Prostate gland (tissue), 2 donors: Measurements from ENCODE around the gene KLK15. TPM values are rescaled to one million over a fixed set of nuclear protein-coding genes. Genes with fewer than 3 reads are reported as not detected.

Source experiments
- DNase-seq: peaks from one replicate; pipeline ENCODE4 v3.0.0-alpha.2; 2019; ENCODE audit warnings: low spot score
- H3K27ac ChIP-seq, 2 donors: fragments of 200-600 bp; sonication (generic); 2 replicates each; pipeline ENCODE4 v1.5.1; 2017 to 2019
- H3K27me3 ChIP-seq: fragments of 200-600 bp; sonication (generic); replicated peaks from 2 replicates; pipeline ENCODE4 v1.5.1; 2019; ENCODE audit not compliant: insufficient read depth
- H3K36me3 ChIP-seq, 2 donors: fragments of 200-600 bp; sonication (generic); 1 replicate in 1 of 2; 2 replicates in 1 of 2; pipeline versions ENCODE4 v1.5.1 to v1.8.1; 2017 to 2019
- H3K4me1 ChIP-seq: fragments of 200-600 bp; sonication (generic); replicated peaks from 2 replicates; pipeline ENCODE4 v1.5.1; 2019
- H3K4me3 ChIP-seq, 2 donors: fragments of 200-600 bp; sonication (generic); 2 replicates each; pipeline ENCODE4 v1.5.1; 2017 to 2019
- H3K9me3 ChIP-seq: fragments of 200-600 bp; sonication (generic); 2 replicates; pipeline ENCODE4 v1.5.1; 2017
- POLR2A ChIP-seq: fragments of 450-650 bp; IDR thresholded peaks from one replicate; pipeline ENCODE4 v1.6.1; 2016; ENCODE audit warnings: antibody characterized with exemption, mild to moderate bottlenecking
- POLR2AphosphoS5 ChIP-seq: sonication (generic); formaldehyde crosslinking; IDR thresholded peaks from one replicate; pipeline ENCODE4 v1.6.1; 2017; ENCODE audit warnings: antibody characterized with exemption
- WGBS: methylation state at CpG from one replicate; pipeline ENCODE4 v1.1.5; 2018; 5-methylcytosine and 5-hydroxymethylcytosine counted together
- intact Hi-C: fragments of 100-400 bp; cut with DNase I; formaldehyde crosslinking; loops from one replicate; pipeline ENCODE4 v1.14.2; 2022
- total RNA-seq, 2 donors: library from RNA; depleted of rRNA; stranded (reverse); fragments of >200 nt; gene quantifications; one replicate each; pipeline ENCODE4 v1.1.0, GENCODE V29; 2016
- TF ChIP-seq, protein P1 (sequence below), 4 experiments: fragments of 200-600 bp in 2 of 4; fragments of 450-650 bp in 2 of 4; sonication (generic) in 2 of 4; IDR thresholded peaks; 1 replicate in 3 of 4; 2 replicates in 1 of 4; pipeline ENCODE4 v1.5.1; 2016 to 2019; ENCODE audit warnings: antibody characterized with exemption in 4 of 4, mild to moderate bottlenecking in 2 of 4, moderate library complexity in 2 of 4

KLK15 gene
- total RNA-seq, 2 donors from 2014 or later: 4.0 to 8.5 TPM

DNA sequence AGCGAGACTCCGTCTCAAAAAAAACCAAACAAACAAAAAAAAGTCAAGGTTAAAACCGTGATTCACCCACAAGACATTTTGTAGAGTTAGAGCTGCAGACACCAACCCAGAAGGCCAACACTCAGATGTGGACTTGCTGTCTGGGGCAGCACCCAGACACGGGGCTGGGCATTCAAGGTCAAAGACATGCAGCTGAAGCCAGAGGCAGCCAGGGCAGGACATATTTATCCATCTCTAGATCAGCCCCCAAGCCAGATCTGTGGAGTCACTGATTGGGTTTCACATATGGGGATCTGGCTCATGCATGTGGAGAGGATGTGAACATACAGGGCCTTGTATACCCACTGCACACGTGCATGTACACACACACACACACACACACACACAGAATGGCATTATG lies 3.6 kb downstream of the KLK15 start:
- DNase-seq: no peak
- no peak overlapping the region for H3K27ac ChIP-seq
- no peaks in the 10 kb centered on the region for H3K4me1 ChIP-seq
- no peaks in the 10 kb centered on the region for H3K27me3 ChIP-seq
- intact Hi-C loops: no loop called here
- WGBS: 81% methylated on average over 5 of the region's 5 CpGs
- H3K4me3 ChIP-seq: no peak overlapping the region
- no peaks in the 10 kb centered on the region for H3K9me3 ChIP-seq
- no peaks in the 10 kb centered on the region for H3K36me3 ChIP-seq
- TF ChIP-seq POLR2AphosphoS5: no peak
- TF ChIP-seq POLR2A: no peak
- TF ChIP-seq, protein P1, sequence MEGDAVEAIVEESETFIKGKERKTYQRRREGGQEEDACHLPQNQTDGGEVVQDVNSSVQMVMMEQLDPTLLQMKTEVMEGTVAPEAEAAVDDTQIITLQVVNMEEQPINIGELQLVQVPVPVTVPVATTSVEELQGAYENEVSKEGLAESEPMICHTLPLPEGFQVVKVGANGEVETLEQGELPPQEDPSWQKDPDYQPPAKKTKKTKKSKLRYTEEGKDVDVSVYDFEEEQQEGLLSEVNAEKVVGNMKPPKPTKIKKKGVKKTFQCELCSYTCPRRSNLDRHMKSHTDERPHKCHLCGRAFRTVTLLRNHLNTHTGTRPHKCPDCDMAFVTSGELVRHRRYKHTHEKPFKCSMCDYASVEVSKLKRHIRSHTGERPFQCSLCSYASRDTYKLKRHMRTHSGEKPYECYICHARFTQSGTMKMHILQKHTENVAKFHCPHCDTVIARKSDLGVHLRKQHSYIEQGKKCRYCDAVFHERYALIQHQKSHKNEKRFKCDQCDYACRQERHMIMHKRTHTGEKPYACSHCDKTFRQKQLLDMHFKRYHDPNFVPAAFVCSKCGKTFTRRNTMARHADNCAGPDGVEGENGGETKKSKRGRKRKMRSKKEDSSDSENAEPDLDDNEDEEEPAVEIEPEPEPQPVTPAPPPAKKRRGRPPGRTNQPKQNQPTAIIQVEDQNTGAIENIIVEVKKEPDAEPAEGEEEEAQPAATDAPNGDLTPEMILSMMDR (IDR thresholded peaks at IDR 0.05): no peak

DNA sequence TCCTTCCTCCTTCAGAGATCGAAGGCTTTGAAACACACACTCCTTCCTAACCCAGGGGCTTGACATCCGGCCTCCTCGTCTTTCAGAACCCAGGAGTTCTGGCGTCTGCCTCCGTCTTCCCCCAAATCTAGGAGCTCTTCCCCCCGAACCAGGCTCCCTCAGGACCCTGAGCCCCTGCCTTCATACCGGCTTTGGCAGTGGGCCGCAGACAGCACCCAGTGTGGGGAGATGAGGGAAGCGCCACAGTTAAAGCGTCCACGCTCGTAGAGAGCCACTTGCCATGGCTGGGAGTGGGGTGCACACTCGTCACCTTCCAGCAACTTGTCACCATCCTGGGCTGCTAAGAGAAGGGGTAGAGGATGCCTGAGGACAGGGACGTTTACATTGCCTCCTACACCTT lies 5.9 kb downstream of the KLK15 start:
- intact Hi-C loops: no loop called here
- Histone ChIP-seq H3K9me3 (no peaks in the 10 kb centered on the region), H3K36me3 (no peaks in the 10 kb centered on the region), H3K4me3 (no peak overlapping the region), H3K27ac (no peak overlapping the region), H3K4me1 (no peaks in the 10 kb centered on the region), H3K27me3 (no peaks in the 10 kb centered on the region)
- TF ChIP-seq POLR2AphosphoS5 (no peak), POLR2A (no peak)
- TF ChIP-seq, protein P1 (IDR thresholded peaks at IDR 0.05): no peak
- WGBS: 83% methylated on average over 14 of the region's 14 CpGs
- no peak for DNase-seq

DNA sequence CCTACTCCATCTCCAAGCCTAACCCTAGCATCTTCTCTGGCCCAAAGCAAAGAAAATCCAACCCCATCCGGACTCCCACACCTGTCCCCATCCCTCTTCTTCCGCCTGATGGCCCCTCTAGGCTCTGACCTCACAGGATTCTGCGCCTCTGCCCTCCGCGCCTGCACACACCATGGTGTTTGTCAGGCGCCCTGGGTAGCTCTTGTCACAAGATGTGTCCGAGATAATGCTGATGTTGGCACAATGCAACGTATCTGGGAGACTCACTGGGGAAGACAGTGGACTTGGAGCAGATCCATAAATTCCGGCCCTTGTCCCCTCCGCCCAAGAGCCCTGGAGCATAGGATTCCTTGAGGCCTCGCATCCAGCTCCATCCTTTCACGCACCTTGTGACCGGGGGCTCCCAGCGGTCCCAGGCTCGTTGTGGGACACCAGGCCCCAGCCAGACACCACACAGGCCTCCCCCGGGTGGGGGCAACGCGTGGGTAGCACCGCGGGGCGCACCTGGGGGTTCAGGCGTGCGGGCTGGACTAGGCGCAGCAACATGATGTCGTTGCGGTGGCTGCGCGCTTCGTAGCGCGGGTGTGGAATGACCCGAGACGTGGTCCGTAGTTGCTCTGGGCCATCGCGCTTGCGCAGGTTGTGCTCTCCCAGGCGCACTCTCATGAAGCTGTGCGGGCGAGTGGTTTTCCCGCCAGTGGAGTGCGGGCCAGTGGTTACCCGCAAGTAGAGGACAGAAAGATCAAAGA lies 6.7 kb downstream of the KLK15 start:
- H3K27ac ChIP-seq: no peak overlapping the region
- intact Hi-C loops: no loop called here
- H3K4me3 ChIP-seq: no peak overlapping the region
- WGBS: 79% methylated on average over 43 of the region's 43 CpGs
- no peaks in the 10 kb centered on the region for H3K36me3 ChIP-seq
- no peaks in the 10 kb centered on the region for H3K27me3 ChIP-seq
- no peak for TF ChIP-seq POLR2A
- no peaks in the 10 kb centered on the region for H3K9me3 ChIP-seq
- DNase-seq: no peak
- H3K4me1 ChIP-seq: no peaks in the 10 kb centered on the region

DNA sequence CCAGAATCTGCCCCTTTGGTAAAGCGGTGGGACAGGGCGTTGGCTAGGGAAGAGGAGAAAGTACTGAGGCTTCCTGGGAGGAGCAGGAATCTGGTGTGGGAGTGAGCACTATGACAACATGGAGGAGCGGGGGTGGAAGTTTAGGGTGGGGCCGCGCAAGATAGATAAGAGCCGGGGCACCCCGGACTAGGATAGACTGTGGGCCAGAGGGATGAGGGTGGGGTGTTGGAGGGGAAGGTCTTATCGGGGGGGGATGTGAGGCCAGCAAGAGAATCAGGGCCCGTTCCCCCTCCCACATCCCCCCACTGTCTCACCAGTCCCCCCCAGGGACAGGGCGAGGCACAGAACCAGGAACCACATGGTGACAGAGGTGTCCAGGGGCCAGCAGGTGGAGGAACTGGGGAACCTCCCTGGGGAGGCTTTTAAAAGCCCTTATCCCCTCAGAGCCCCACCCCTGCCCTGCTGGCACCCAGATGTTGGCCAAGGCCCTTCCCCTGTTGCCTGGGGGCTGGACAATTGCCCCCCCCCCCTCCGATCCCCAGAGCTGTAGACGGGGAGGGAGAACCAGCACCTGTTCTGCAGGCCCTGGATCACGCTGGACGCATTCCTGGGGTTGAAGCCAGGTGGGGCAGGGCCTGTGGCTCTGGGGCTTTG lies 9.9 kb downstream of the KLK15 start, which contains the start of gene KLK1:
Gene KLK1 (minus strand): TSS at position 399 of the 654 bp plus-strand sequence. CDS start 39 bp downstream, at position 360.
- no peak for TF ChIP-seq POLR2A
- no peak for TF ChIP-seq POLR2AphosphoS5
- TF ChIP-seq, protein P1 (IDR thresholded peaks at IDR 0.05): no peak
- Histone ChIP-seq H3K9me3 (no peaks in the 10 kb centered on the region), H3K27ac (no peak within 1 kb of the TSS), H3K4me1 (no peaks in the 10 kb centered on the region), H3K27me3 (no peaks in the 10 kb centered on the region), H3K4me3 (no peak within 1 kb of the TSS), H3K36me3 (no peaks in the 10 kb centered on the region)
- 57% methylated on average over 14 of the region's 14 CpGs for WGBS
- intact Hi-C loops: no loop called here
- no peak for DNase-seq

DNA sequence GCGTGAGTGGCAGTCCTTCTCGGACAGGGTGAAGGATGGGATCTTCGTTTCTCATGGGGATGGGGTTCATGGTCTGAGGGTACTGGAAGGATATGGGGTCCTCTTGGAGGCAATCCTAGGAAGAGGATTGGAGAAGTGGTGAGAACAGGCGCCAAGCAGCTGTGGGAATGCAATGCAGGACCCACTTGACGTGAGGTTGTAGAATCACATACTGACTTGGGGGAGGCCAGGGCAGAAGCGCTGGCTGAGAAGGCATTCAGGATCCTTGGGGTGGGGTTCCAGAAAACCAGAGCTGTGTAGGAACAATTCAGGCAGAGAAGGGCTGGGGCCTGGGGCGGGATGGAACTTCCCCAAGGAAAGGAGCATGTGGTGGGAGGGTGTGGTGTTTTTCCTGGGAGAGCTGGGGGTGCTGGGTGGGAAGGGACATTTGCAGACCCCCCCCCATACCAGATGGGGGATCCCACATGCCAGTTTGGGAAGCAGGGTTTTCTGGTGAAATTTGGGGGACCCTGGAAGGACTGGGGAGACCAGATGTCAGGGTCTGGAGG lies 10.6 kb downstream of the KLK15 start:
- TF ChIP-seq POLR2AphosphoS5 (no peak), POLR2A (no peak)
- TF ChIP-seq, protein P1 (IDR thresholded peaks at IDR 0.05): no peak
- H3K36me3 ChIP-seq: no peaks in the 10 kb centered on the region
- H3K4me3 ChIP-seq: no peak overlapping the region
- WGBS: 79% methylated on average over 7 of the region's 7 CpGs
- H3K27ac ChIP-seq: no peak overlapping the region
- H3K9me3 ChIP-seq: no peaks in the 10 kb centered on the region
- H3K4me1 ChIP-seq: no peaks in the 10 kb centered on the region
- H3K27me3 ChIP-seq: no peaks in the 10 kb centered on the region
- intact Hi-C loops: no loop called here
- DNase-seq: no peak
